OCI-LY3 (cell line): ENCODE results near the gene NIPBL.

Experiments used
- CTCF ChIP-seq: fragments of 200-600, 300-600 bp; sonication (generic); IDR thresholded peaks from 2 replicates; pipeline ENCODE4 v1.5.1; 2014; ENCODE audit warnings: antibody characterized with exemption, low read length, low read depth
- EZH2phosphoT487 ChIP-seq: fragments of 200-600 bp; shearing (Covaris generic); IDR thresholded peaks from 2 replicates; pipeline ENCODE4 v1.6.1; 2018; ENCODE audit warnings: antibody characterized with exemption, mixed run types, low read depth

DNA sequence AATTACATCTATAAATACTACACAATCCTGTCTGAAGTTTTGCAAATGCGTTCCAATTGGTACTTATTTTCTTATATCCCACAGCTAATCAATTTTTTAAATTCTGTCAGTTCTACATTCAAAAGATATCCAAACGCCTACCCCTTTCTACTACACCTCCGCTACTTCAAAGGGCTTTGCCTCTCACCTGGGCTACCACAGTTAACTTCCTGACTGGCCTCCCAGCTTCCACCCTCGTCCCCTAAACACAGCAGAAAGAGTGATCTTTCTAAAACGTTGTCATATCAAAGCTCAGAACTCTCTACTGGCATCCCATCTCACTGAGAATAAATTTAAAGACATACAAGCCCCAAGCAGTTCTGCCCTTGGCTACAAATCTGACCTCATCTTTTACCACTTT is 32.3 kb upstream of the NIPBL start:
- TF ChIP-seq CTCF (no peak), EZH2phosphoT487 (no peak)
